Activated CD8-positive, alpha-beta memory T cell treated with anti-CD3 and anti-CD28 coated beads, Interleukin-2, amount 50 U/mL, for 48 hours (primary cell): ENCODE data around the gene UFC1.

Source experiments
- DNase-seq: peaks from one replicate; pipeline ENCODE4 v3.0.0-alpha.2; 2020

UFC1 gene

GRCh38 chr1:161172349-161172748 lies 18.6 kb downstream of the UFC1 start:
- no peak for DNase-seq

GRCh38 chr1:161172776-161173376 lies 19.1 kb downstream of the UFC1 start:
- no peak for DNase-seq

GRCh38 chr1:161173711-161174110 lies 19.9 kb downstream of the UFC1 start:
- no peak for DNase-seq

- no peak for DNase-seq
Observed at GRCh38 chr1:161174911-161175310, 21.1 kb downstream of the UFC1 start.

GRCh38 chr1:161175771-161176453 lies 22.1 kb downstream of the UFC1 start:
- no peak for DNase-seq

GRCh38 chr1:161176468-161177111 lies 22.8 kb downstream of the UFC1 start:
- DNase-seq, result no peak

- DNase-seq, result peak; percentile 100
Observed at GRCh38 chr1:161177112-161177935, 23.5 kb downstream of the UFC1 start, which contains the start of gene B4GALT3. Gene B4GALT3, minus strand, starts transcription at chr1:161177507. Its CDS starts 1,447 bp downstream, at chr1:161176060.

- DNase-seq, result no peak
Observed at GRCh38 chr1:161177936-161178244, 24.1 kb downstream of the UFC1 start.

GRCh38 chr1:161179698-161180097 lies 25.9 kb downstream of the UFC1 start:
- no peak for DNase-seq

GRCh38 chr1:161180639-161181038 lies 26.9 kb downstream of the UFC1 start:
- DNase-seq, result no peak

GRCh38 chr1:161182214-161182613 lies 28.4 kb downstream of the UFC1 start:
- no peak for DNase-seq

- DNase-seq, result no peak
Observed at GRCh38 chr1:161185282-161185682, 31.5 kb downstream of the UFC1 start.

- no peak for DNase-seq
Observed at GRCh38 chr1:161185732-161186311, 32.0 kb downstream of the UFC1 start.

- DNase-seq, result no peak
Observed at GRCh38 chr1:161187311-161187710, 33.5 kb downstream of the UFC1 start.

- DNase-seq, result no peak
Observed at GRCh38 chr1:161188381-161188780, 34.6 kb downstream of the UFC1 start.

- no peak for DNase-seq
Observed at GRCh38 chr1:161189036-161189435, 35.3 kb downstream of the UFC1 start.

- DNase-seq, result no peak
Observed at GRCh38 chr1:161190962-161191521, 37.3 kb downstream of the UFC1 start.

- no peak for DNase-seq
Observed at GRCh38 chr1:161191971-161192370, 38.2 kb downstream of the UFC1 start.

- DNase-seq, result peak; percentile 77
Observed at GRCh38 chr1:161192476-161193465, 39.0 kb downstream of the UFC1 start.

GRCh38 chr1:161193561-161194235 lies 39.9 kb downstream of the UFC1 start:
- DNase-seq, result no peak

GRCh38 chr1:161195171-161195570 lies 41.4 kb downstream of the UFC1 start:
- no peak for DNase-seq
